IPS-15b (cell line): ENCODE measurements around the gene ZNF280D.

Experiments
- H3K27me3 ChIP-seq: one replicate; pipeline ENCODE4 v1.6.1; 2013; ENCODE audit warnings: low read length; ENCODE audit not compliant: control insufficient read depth, insufficient read depth
- H3K36me3 ChIP-seq: one replicate; pipeline ENCODE4 v1.6.1; 2013; ENCODE audit warnings: low read length; ENCODE audit not compliant: control insufficient read depth, insufficient read depth
- H3K4me1 ChIP-seq: one replicate; pipeline ENCODE4 v1.6.1; 2013; ENCODE audit warnings: mild to moderate bottlenecking, low read length; ENCODE audit not compliant: control insufficient read depth, insufficient read depth
- H3K4me3 ChIP-seq: one replicate; pipeline ENCODE4 v1.5.1; 2013; ENCODE audit warnings: low read depth, low read length
- H3K9ac ChIP-seq: one replicate; pipeline ENCODE4 v1.6.1; 2013; ENCODE audit warnings: low read depth, mild to moderate bottlenecking, low read length
- H3K9me3 ChIP-seq: one replicate; pipeline ENCODE4 v1.6.1; 2013; ENCODE audit warnings: mild to moderate bottlenecking, low read length; ENCODE audit not compliant: control insufficient read depth, insufficient read depth

The ZNF280D gene

DNA sequence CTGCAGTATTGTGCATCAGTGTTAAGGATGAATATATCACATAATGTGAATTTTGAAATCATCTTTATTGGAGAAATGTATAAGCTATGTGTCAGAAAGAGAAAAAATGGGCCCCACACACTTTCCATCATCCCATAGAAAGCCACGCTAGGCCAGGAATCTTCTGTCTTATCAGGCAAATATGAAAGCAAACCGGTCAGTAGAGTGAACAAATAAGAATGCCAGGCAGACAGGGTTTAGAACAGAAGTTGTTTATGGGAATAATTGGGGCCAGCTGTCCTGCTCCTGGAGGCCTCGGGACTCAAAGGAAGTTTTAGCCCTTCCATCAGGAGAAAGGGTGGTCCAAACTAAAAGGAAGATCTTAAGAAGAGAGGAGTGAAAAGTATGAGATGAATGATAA, 39.5 kb downstream of the ZNF280D start:
- Histone ChIP-seq H3K4me3 (no peak overlapping the region), H3K36me3 (no peaks in the 10 kb centered on the region), H3K9ac (no peak overlapping the region), H3K27me3 (no peaks in the 10 kb centered on the region), H3K4me1 (no peaks in the 10 kb centered on the region), H3K9me3 (no peaks in the 10 kb centered on the region)

DNA sequence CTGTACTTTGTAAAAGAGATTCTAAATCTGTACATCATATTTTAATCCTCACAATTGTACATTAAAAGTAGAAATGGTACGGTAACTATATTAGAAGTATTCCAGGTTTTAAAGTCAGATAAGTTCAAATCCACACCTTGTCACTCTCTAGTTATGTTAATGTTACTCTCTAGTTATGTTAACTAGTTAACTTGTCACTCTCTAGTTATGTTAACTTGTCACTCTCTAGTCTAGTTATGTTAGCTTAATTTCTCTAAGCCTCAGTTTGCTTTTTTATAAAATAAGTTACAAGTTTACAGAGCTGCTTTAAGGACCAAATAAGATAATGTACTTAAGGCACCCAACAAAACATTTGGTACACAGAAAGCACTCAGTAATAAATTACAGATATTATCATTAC, 42.6 kb downstream of the ZNF280D start:
- H3K9ac ChIP-seq: no peak overlapping the region

GRCh38 chr15:56683908-56684307, 49.4 kb downstream of the ZNF280D start:
- Histone ChIP-seq H3K4me1 (no peaks in the 10 kb centered on the region), H3K4me3 (no peak overlapping the region), H3K36me3 (no peaks in the 10 kb centered on the region), H3K9ac (no peak overlapping the region), H3K27me3 (no peaks in the 10 kb centered on the region), H3K9me3 (no peaks in the 10 kb centered on the region)

More for the DNA sequence above, 42.6 kb downstream of the ZNF280D start:
- H3K27me3 ChIP-seq: no peaks in the 10 kb centered on the region
- no peaks in the 10 kb centered on the region for H3K9me3 ChIP-seq
- no peaks in the 10 kb centered on the region for H3K36me3 ChIP-seq
- H3K4me1 ChIP-seq: no peaks in the 10 kb centered on the region
- H3K4me3 ChIP-seq: no peak overlapping the region

GRCh38 chr15:56681113-56681512, 52.2 kb downstream of the ZNF280D start:
- H3K9ac ChIP-seq: no peak overlapping the region
- no peaks in the 10 kb centered on the region for H3K27me3 ChIP-seq
- no peaks in the 10 kb centered on the region for H3K36me3 ChIP-seq
- no peak overlapping the region for H3K4me3 ChIP-seq
- H3K4me1 ChIP-seq: no peaks in the 10 kb centered on the region
- H3K9me3 ChIP-seq: no peaks in the 10 kb centered on the region

DNA sequence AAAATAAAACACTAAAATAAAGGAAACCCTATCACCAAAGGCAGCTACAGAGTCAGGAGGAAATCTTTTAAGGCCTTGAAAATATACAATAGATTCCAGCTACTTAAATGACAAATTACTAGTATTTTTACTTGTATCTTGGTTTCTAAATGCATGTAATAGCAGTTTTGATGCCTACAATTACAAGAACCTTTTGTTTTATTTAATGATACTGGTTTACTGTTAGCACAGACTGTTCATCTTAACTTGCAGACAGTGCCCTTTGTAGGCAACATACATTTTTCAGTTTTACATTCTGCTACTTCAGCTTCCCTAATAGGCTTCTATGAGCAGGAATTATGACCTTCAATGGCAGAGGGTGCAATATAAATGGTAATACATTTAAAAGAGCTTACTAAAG, 54.1 kb downstream of the ZNF280D start:
- Histone ChIP-seq H3K27me3 (no peaks in the 10 kb centered on the region), H3K4me3 (no peak overlapping the region), H3K9me3 (no peaks in the 10 kb centered on the region), H3K36me3 (no peaks in the 10 kb centered on the region), H3K4me1 (no peaks in the 10 kb centered on the region), H3K9ac (no peak overlapping the region)

DNA sequence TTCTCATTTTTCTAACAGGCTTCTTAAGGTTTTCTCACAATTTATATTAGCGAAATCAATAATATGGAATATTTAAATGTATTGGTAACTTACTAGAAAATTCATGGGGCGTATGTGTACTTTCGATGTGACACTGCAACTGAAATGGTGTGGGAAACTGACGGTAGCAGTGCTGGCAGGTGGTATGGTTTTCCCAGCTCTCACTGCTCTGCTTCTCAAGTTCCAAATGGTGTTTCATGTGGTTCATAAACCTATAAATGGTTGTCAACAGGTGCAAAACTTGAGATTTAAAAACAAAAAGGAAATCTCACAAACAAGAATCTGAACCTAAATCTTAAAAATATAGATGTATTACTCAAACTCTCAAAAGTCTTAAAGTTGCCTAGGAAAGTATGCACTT, 54.7 kb downstream of the ZNF280D start:
- no peaks in the 10 kb centered on the region for H3K36me3 ChIP-seq

DNA sequence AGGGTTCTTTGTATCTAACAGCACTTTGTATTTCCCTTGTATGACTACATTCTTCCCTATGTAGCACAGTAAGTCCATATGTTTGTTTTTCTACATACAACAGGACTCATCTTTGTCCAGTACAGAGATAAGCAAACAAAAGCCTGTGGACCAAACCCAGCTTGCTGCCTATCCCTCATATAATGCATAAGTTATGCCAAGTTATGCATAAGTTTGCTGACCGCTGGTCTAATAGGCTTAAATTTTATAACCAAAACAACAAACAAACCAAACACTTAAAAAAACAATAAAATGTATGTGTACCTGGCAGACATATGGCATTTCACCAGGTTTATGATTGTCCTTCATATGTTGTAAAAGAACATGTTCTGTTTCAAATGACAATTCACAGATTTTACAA, 56.0 kb downstream of the ZNF280D start:
- Histone ChIP-seq H3K27me3 (no peaks in the 10 kb centered on the region), H3K36me3 (no peaks in the 10 kb centered on the region), H3K4me1 (no peaks in the 10 kb centered on the region), H3K9ac (no peak overlapping the region), H3K4me3 (no peak overlapping the region), H3K9me3 (no peaks in the 10 kb centered on the region)

More for the DNA sequence above, 54.7 kb downstream of the ZNF280D start:
- no peaks in the 10 kb centered on the region for H3K27me3 ChIP-seq
- H3K4me1 ChIP-seq: no peaks in the 10 kb centered on the region
- H3K9ac ChIP-seq: no peak overlapping the region
- no peaks in the 10 kb centered on the region for H3K9me3 ChIP-seq
- no peak overlapping the region for H3K4me3 ChIP-seq

GRCh38 chr15:56675930-56676329, 57.4 kb downstream of the ZNF280D start:
- no peak overlapping the region for H3K4me3 ChIP-seq
- H3K9me3 ChIP-seq: no peaks in the 10 kb centered on the region
- no peaks in the 10 kb centered on the region for H3K36me3 ChIP-seq
- H3K27me3 ChIP-seq: no peaks in the 10 kb centered on the region
- H3K9ac ChIP-seq: no peak overlapping the region
- H3K4me1 ChIP-seq: no peaks in the 10 kb centered on the region

- no peaks in the 10 kb centered on the region for H3K27me3 ChIP-seq
- H3K9ac ChIP-seq: no peak overlapping the region
Observed at GRCh38 chr15:56674857-56675256, 58.5 kb downstream of the ZNF280D start.

DNA sequence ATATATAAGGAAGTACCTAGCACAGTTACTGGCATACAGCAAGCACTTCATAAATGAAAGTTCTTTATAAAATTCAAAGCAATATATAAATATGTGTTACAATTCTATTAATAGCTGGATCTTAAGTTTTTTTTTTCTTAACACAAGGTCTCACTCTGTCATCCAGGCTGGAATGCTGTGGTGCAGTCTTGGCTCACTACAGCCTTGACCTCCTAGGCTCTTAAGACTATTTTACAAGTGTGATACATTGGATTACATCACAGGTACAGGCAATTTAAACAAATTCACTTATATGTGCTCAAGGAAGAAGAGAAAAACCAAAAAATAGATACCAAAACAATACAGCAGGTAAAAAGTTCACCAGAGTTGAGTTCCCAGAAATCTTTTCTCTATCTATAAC, 60.6 kb downstream of the ZNF280D start:
- Histone ChIP-seq H3K4me3 (no peak overlapping the region), H3K4me1 (no peaks in the 10 kb centered on the region), H3K36me3 (no peaks in the 10 kb centered on the region), H3K9me3 (no peaks in the 10 kb centered on the region), H3K9ac (no peak overlapping the region), H3K27me3 (no peaks in the 10 kb centered on the region)

More at GRCh38 chr15:56674857-56675256, 58.5 kb downstream of the ZNF280D start:
- H3K4me1 ChIP-seq: no peaks in the 10 kb centered on the region
- no peaks in the 10 kb centered on the region for H3K36me3 ChIP-seq
- H3K4me3 ChIP-seq: no peak overlapping the region
- no peaks in the 10 kb centered on the region for H3K9me3 ChIP-seq

- H3K36me3 ChIP-seq: no peaks in the 10 kb centered on the region
- no peaks in the 10 kb centered on the region for H3K4me1 ChIP-seq
- no peak overlapping the region for H3K9ac ChIP-seq
- H3K4me3 ChIP-seq: no peak overlapping the region
- no peaks in the 10 kb centered on the region for H3K9me3 ChIP-seq
- H3K27me3 ChIP-seq: no peaks in the 10 kb centered on the region
Observed at GRCh38 chr15:56667517-56667916, 65.8 kb downstream of the ZNF280D start.

GRCh38 chr15:56660943-56661342, 72.4 kb downstream of the ZNF280D start:
- H3K27me3 ChIP-seq: no peaks in the 10 kb centered on the region
- H3K9ac ChIP-seq: no peak overlapping the region
- H3K4me3 ChIP-seq: no peak overlapping the region
- H3K9me3 ChIP-seq: no peaks in the 10 kb centered on the region
- no peaks in the 10 kb centered on the region for H3K36me3 ChIP-seq
- H3K4me1 ChIP-seq: no peaks in the 10 kb centered on the region

- Histone ChIP-seq H3K9ac (no peak overlapping the region), H3K9me3 (no peaks in the 10 kb centered on the region), H3K27me3 (no peaks in the 10 kb centered on the region), H3K36me3 (no peaks in the 10 kb centered on the region), H3K4me1 (no peaks in the 10 kb centered on the region), H3K4me3 (no peak overlapping the region)
Observed at GRCh38 chr15:56659197-56659596, 74.1 kb downstream of the ZNF280D start.
